ENCODE results near the gene ZNF354B. TPM values are rescaled to one million over a fixed set of nuclear protein-coding genes. Genes with fewer than 3 reads are reported as not detected.
A peak's percentile ranks its signal among the peaks of the same experiment; 100 is the strongest.

ZNF354B gene
- 10 to 100 TPM; 10.5 to 38.0 (median 28.4) TPM for total RNA-seq

DNA sequence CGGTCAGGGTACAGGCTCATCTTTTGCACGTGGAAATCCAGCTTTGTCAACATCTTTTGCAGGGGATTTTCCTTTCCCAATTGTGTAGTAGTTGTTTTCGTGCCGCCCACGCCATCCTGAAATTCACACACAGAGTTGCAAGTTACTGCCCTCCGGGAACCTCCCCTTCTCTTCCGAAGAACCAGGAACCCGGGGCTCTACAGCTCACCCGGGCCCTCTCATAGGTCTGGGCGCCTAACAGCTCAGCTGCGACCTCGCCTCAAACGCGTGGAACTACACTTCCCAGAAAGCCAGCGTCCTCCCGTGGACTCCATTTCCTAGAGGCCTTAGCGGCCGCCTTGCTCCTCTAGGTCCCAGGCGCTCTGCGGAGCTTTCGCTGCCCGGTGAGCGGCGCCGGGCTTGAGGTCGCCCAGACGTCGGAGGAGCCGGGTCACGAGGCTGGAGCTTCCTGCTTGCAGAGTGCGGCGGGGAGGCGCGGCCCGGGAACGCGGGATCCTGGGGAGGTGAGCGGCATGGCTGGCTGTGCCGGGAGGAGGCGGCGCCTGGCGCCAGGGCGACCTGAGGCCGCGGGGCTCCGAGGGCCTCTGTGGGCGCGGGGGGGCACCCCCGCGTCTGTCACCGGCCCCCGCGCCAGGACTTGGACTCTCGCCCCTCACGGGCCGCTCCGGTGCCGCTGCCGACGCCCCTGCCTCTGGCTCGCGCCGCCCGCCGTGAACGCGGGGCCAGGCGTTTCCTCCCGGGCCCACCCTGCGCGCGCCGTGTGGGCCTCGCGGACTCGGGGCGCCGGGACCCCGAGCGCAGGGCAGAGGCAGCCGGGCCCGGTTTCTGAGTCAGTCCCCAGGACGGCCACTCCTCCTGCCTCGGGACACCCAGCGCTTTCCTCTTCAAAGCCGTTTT is at the start of gene ZNF354B:
ZNF354B (plus strand) TSS at position 329 of the 897 bp plus-strand sequence. CDS start 1,095 bp downstream, outside the sequence.
- Histone ChIP-seq H3K36me3 (peaks cover 0 to 13% (median 0%) of the 10 kb centered on the region in 3 donors), H3K9me3 (no peaks in the 10 kb centered on the region), H3K27me3 (no peaks in the 10 kb centered on the region), H3K4me1 (no peaks in the 10 kb centered on the region), H3K27ac (peak within 1 kb of the TSS; percentile 70 to 88 (median 82)), H3K4me3 (peak within 1 kb of the TSS; percentile 78 to 99 (median 93))
- TF ChIP-seq POLR2A (IDR thresholded peaks at IDR 0.05) = peak; percentile 37 to 63
- TF ChIP-seq, protein P1, sequence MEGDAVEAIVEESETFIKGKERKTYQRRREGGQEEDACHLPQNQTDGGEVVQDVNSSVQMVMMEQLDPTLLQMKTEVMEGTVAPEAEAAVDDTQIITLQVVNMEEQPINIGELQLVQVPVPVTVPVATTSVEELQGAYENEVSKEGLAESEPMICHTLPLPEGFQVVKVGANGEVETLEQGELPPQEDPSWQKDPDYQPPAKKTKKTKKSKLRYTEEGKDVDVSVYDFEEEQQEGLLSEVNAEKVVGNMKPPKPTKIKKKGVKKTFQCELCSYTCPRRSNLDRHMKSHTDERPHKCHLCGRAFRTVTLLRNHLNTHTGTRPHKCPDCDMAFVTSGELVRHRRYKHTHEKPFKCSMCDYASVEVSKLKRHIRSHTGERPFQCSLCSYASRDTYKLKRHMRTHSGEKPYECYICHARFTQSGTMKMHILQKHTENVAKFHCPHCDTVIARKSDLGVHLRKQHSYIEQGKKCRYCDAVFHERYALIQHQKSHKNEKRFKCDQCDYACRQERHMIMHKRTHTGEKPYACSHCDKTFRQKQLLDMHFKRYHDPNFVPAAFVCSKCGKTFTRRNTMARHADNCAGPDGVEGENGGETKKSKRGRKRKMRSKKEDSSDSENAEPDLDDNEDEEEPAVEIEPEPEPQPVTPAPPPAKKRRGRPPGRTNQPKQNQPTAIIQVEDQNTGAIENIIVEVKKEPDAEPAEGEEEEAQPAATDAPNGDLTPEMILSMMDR (IDR thresholded peaks at IDR 0.05) = peak in 3 of 6 experiments; percentile 2 to 29 (median 11)
- DNase-seq = peak; percentile 87 to 96 (median 92)

DNA sequence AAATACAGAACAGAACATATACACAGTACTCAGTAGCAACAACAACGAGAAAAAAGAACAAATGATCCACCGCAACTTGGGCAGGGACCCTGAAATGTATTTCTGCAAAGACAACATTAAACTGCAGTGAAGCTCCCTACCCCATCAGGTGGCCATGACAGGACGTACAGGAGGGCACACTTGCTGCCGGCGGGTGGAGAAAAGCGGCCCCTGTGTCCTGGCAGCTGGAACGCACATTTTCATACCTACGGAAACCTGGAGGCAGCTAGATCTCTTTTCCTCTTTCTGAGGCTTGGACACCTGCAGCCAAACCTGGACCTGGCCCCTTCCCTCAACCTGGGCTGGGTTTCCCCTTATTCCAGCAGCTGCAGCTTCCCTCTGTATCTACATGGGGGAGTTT is 42.2 kb upstream of the ZNF354B start:
- DNase-seq = no peak
- Histone ChIP-seq H3K27ac (no peak overlapping the region), H3K27me3 (no peaks in the 10 kb centered on the region), H3K36me3 (no peaks in the 10 kb centered on the region), H3K4me3 (no peak overlapping the region), H3K4me1 (no peaks in the 10 kb centered on the region), H3K9me3 (no peaks in the 10 kb centered on the region)
- no peak for TF ChIP-seq POLR2A (IDR thresholded peaks at IDR 0.05)
- TF ChIP-seq, protein P1 (IDR thresholded peaks at IDR 0.05) = no peak

DNA sequence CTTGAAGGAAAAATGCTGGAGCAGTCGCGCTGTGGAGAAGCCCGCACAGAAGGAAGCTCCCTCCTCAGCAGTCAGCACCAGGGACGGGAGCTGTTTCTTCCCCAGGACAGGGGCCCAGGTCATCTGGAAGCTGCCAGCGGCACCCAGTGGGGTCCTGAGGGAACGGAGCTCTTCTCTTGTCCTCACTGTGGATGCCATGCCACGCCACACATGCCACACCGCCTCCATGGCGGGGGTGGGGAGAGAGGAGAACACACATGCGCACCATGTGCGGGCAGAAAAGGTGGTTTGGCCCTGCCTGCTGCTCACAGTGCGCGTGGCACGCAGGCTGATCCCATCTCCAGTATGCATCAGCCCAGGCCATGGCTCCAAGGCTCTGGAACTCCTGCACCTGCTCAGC is 41.7 kb upstream of the ZNF354B start:
- Histone ChIP-seq H3K9me3 (no peaks in the 10 kb centered on the region), H3K27me3 (no peaks in the 10 kb centered on the region), H3K4me1 (no peaks in the 10 kb centered on the region), H3K27ac (no peak overlapping the region), H3K4me3 (no peak overlapping the region), H3K36me3 (no peaks in the 10 kb centered on the region)
- TF ChIP-seq POLR2A (IDR thresholded peaks at IDR 0.05) = no peak
- TF ChIP-seq, protein P1 (IDR thresholded peaks at IDR 0.05) = no peak
- DNase-seq = no peak

DNA sequence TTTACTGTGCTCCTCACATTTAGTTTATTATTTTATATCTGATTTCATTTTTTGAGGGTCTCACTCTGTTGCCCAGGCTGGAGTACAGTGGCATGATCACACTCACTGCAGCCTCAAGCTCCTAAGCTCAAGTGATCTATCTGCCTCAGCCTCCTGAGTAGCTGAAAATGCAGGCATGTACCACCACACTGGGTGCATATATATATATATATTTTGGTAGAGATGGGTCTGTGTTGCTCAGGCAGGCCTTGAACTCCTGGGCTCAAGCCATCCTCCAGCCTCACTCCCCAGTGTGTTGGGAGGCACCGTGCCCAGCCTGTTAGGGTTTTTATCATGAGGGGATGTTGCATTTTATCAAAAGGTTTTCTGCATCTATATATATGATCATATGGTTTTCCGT is 39.8 kb upstream of the ZNF354B start:
- Histone ChIP-seq H3K4me1 (no peaks in the 10 kb centered on the region), H3K27me3 (no peaks in the 10 kb centered on the region), H3K9me3 (no peaks in the 10 kb centered on the region), H3K4me3 (no peak overlapping the region), H3K36me3 (no peaks in the 10 kb centered on the region), H3K27ac (no peak overlapping the region)
- no peak for DNase-seq
- TF ChIP-seq, protein P1 (IDR thresholded peaks at IDR 0.05) = no peak
- TF ChIP-seq POLR2A (IDR thresholded peaks at IDR 0.05) = no peak

DNA sequence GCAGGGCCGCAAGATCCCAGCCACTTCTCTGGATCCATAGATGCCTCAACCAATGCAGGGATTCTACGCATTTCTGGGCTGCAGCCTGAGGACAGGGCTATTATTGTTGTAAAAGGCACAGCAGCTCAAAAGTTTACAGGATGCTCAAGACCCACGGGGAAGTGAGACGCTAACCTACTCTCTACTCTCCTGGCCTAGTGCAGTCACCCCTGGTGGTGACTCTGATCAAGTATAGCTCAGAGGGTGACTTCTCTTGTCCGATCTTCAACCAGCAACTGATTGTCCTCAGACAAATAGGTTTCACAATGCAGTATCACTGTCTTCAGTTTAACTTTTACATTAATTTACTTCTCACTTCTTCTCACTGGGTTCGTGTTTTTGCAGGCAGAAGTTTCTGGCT is 34.3 kb upstream of the ZNF354B start:
- Histone ChIP-seq H3K27me3 (no peaks in the 10 kb centered on the region), H3K27ac (no peak overlapping the region), H3K9me3 (no peaks in the 10 kb centered on the region), H3K4me3 (no peak overlapping the region), H3K36me3 (no peaks in the 10 kb centered on the region), H3K4me1 (no peaks in the 10 kb centered on the region)
- TF ChIP-seq, protein P1 (IDR thresholded peaks at IDR 0.05) = no peak
- TF ChIP-seq POLR2A (IDR thresholded peaks at IDR 0.05) = no peak
- DNase-seq = no peak

All from Peyer's patch (tissue), 4 donors.